Fibroblast of skin of left biceps (primary cell): ENCODE measurements around the gene PPP2R5C.

ENCODE experiments used
- DNase-seq, 2 experiments: peaks; one replicate each; pipeline ENCODE4 v3.0.0-alpha.2; 2013; ENCODE audit warnings: low read depth in 2 of 2

PPP2R5C gene

DNA sequence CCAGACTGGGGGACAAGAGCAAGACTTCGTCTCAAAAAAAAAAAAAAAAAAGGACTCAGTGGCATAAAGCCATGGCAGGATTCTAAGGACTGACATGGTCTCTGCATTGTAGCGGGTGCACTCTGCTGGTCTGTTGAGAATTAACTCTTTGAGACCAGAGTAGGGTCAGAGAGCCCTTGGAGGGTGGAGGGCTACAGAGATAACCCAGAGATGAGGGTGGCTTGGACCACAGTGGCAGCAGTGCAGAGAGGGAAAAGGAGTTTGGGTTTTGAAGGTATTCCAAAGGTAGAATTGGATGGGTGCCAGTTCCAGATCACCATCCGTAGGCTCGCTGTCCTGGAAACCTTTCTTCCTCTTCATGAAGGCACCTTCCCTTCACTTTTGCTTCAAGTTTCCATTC is 188.6 kb downstream of the PPP2R5C start:
- DNase-seq, result no peak

DNA sequence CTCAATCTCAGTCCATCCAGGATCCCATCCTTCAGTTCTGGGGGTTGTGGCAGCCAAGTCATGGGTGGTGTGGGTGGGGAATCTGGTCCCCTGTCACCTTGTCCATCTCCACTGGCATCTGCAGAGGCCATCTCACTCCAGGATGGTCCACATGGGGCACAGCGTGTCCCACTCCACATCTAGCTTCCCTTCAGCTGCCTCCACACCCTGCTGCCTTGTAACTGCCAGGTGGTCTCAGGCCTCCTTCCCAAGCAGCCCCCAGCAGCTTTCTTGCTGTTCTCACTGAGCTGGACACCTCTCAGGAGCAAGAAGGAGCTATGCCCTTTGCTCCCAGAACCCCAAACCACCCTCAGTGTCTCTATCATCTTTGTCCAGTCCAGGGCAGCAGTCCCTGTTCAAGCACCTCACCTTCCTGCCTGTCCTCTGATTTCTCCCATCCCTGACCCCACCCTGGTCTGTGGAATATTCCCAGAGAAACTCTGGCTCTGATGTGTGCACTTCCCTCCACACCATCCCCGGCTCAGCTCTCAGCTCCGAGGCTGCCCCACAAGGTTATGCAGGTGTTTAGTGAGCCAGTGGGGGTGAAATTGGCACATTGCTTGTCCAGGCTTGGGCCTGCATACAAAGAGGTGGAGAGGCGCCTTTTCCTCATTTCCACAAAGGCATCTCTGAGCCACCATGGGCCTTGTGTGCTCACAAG is 189.2 kb downstream of the PPP2R5C start:
- no peak for DNase-seq

DNA sequence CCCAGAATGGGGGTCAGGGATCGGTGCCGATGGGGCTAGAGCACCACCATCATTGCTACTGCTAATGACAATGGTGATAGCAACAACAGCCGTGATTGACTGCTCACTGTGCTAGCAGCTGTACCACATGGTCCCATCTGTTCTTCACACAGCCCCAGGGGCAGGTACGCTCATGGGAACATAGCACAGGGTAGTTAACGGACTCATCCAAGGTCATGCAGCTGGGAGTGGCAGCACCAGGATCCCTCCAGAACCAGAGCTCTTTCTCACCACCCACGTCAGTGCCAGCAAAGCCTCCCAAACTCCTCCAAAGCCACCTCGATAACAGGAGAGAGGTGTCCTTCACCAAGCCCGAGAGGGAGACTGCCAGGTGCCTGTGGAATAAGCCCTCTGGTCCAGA is 191.6 kb downstream of the PPP2R5C start:
- no peak for DNase-seq

GRCh38 chr14:101954501-101954900 is 193.0 kb downstream of the PPP2R5C start:
- DNase-seq, result no peak

DNA sequence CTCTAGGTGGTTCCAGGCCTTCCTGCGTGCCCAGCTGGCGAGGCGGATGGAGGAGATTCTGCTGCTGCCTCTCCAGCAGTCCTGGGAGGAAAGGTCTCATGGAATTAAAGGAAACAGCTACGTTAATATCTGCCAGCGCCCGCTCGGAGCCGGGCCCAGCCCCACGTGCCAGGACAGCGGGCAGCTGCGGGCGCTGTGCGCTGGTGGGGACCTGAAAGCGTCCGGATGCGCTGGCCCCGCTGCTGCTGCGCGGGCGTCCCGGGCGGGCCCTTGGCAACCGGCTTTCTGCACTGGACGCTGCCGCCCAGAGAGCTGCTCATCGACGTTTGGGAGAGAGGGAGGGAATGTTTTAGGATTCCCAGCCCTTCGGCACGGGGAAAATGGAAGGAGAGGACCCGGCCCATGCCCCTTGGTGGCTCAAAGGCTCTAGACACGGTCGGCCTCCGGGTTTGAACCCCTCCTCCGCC is 194.2 kb downstream of the PPP2R5C start:
- DNase-seq, result no peak

- DNase-seq, result no peak
These were observed 194.8 kb downstream of the PPP2R5C start for GRCh38 chr14:101956179-101956885.

DNA sequence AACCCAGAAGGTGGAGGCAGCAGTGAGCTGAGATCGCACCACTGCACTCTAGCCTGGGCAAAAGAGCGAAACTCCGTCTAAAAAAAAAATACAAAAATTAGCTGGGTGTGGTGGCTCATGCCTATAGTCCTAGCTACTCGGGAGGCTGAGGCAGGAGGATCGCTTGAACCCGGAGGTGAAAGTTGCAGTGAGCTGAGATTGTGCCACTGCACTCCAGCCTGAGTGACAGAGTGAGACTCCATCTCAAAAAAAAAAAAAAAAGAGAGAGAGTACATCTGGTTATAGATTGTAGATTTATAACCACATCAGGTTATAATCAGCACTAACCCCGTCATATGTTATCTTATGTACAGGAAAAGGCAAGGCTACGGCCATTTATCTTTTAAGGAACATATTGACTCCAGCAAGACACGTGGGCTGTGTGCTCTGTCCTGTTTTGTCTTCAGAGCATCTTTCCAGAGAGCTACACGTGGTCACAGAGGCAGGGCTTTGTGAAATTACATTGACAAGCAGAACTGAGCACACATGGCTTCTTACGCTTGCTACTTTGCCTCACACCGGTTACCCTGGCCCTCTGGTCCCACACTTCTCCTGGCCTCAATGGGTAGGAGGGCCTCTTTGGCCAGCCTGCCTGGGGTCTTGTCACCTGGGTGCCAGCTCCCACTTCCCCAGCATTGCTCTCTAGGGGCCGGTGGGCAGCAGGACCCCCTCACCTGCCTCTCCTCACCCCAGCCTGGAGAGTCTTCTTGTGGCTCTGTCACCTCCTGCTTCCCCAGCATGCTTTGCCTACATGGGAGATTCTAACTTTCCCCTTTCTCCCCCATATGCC is 196.1 kb downstream of the PPP2R5C start:
- DNase-seq, result no peak

DNA sequence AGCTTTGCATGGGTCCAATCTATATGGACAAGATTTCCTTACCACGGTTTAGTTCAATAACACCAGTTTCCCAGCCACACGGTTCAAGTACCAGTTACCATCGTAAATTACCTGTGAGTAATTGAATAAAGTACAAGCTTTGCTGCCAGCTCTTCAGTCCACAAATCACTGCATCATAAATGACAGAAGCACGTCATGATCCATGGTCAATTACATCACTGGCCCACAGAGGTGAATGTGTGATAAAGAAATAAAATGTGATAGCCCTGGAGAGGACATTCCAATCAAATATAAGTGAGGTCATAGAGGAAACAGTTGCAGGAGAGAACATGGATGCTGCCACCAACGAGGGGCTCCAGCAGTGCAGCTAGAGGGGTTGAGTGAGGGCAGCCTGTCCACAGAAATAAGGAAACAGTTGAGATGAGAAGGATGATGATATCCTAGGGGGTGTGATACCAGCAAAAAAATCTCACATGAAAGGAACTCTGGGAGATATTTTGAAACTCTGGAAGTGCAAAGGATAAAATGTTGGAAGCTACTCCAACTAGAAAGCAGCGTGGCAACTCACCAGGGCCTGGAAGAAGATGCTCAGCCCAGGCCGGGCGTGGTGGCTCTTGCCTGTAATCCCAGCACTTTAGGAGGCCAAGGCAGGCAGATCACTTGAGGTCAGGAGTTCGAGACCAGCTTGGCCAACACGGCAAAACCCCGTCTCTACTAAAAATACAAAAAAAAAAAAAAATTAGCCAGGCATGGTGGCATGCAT is 197.1 kb downstream of the PPP2R5C start:
- no peak for DNase-seq

DNA sequence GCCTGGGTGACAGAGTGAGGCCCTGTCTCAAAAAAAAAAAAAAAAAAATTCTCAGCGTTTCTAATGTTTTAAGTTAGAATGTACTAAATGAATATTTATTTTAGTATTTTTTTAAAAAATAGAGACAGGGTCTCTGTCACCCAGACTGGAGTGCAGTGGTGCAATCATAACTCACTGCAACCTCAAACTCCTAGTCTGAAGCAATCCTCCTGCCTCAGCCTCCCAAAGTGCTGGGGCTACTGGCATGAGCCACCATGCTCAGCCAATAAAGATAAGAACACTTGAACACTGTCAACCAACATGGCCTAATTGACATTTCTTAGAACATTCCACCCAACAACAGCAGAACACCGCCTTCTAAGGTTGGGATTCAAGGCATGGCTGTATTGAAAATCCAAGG is 197.8 kb downstream of the PPP2R5C start:
- DNase-seq, result no peak

GRCh38 chr14:101960225-101960624 is 198.7 kb downstream of the PPP2R5C start:
- no peak for DNase-seq

DNA sequence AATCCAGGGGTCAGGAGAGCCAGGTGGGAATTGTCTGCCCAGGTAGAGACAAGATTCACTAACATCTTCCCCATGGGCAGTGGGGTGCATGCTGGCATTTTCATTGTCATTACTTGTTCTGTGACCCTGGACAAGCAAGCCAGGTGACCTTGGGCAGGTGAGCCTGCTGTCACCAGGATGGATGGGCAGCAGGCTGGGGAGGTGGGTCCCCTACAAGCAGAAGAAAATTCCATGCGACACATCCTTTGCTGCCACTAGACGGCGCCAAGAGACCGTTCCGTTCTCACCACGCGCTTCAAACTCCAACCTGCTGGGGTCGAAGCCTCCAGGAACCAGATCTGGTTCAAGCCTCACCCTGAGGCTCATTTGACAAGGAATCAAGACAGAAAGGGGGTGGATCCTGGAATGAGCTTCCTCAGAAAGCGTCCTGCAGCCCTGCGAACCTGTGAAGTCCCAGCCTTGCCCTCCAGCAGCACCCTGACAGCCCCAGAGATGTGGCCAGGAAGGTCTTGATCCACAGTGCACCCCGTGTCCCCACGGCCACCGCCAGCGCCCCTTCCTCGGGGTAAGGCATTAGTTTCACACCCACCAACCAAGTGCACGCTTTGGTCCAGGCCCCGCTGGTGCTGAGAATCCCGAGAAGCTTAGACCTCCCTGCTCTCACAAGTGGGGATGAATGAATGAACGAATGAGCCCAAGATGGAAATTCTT is 199.7 kb downstream of the PPP2R5C start:
- DNase-seq, result no peak

GRCh38 chr14:101961746-101962502 is 200.4 kb downstream of the PPP2R5C start:
- no peak for DNase-seq

DNA sequence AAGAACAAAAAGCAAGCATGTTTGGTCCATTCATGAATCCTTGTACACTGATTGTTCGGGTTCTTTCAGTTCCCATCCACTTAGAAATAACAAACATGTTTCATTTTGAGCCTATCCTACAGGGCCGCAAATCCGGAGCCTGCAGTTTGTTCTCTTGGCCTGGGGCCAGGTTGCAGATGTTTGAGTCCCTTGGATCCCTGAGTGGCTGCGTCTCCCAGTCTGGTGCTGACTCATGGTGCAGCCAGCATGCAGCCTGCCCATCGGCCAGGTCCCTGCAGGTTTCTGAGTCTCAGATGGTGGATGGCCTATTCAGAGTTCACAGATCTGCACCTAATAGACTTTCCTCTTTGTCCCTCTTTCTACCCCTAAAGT is 201.0 kb downstream of the PPP2R5C start:
- DNase-seq, result peak; percentile 67 to 73

DNA sequence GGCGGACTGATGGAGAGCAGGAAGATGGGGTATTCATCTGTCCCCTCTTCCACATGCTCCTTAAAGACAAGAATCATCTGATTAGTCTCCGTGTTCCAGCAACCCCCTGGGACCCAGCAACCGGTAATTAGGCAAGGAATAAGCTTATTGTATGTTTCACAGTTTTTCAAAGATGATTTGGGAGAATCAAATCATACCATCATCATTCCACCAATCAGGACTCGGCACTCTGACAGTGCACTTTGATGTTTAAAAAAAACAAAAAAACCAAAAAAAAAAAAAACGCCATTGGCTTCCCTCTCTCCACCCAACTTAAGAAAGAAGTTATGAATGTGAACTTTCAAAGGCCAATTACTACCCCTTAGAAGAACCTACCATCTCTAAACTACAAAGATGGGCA is 201.5 kb downstream of the PPP2R5C start:
- no peak for DNase-seq

- no peak for DNase-seq
These were observed 202.3 kb downstream of the PPP2R5C start for GRCh38 chr14:101963656-101964296.

GRCh38 chr14:101964297-101965180 is 203.0 kb downstream of the PPP2R5C start, which contains the start of gene DYNC1H1:
TSS of gene DYNC1H1 (plus strand) at chr14:101964573. CDS start at chr14:101964692, 119 bp downstream.
- peak; percentile 78 to 83 for DNase-seq

DNA sequence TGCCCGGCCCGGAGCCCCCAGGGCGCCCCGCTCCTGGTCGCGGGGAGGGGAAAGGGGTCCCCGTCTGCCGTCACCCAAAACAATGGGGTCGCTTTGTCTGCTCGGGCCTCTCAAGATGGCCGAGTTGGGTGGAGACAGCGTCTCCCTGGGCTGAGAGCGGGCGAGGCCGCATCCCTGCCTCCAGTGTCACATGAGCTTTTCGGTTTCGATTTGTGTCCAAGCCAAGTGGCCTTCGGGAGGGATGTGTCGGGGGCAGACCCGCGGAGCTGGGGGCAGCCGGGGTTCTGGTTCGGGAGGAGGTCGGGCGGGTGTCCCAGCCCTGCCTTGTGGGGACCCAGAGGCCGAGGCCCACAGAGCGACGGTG is 203.7 kb downstream of the PPP2R5C start:
- DNase-seq, result no peak

DNA sequence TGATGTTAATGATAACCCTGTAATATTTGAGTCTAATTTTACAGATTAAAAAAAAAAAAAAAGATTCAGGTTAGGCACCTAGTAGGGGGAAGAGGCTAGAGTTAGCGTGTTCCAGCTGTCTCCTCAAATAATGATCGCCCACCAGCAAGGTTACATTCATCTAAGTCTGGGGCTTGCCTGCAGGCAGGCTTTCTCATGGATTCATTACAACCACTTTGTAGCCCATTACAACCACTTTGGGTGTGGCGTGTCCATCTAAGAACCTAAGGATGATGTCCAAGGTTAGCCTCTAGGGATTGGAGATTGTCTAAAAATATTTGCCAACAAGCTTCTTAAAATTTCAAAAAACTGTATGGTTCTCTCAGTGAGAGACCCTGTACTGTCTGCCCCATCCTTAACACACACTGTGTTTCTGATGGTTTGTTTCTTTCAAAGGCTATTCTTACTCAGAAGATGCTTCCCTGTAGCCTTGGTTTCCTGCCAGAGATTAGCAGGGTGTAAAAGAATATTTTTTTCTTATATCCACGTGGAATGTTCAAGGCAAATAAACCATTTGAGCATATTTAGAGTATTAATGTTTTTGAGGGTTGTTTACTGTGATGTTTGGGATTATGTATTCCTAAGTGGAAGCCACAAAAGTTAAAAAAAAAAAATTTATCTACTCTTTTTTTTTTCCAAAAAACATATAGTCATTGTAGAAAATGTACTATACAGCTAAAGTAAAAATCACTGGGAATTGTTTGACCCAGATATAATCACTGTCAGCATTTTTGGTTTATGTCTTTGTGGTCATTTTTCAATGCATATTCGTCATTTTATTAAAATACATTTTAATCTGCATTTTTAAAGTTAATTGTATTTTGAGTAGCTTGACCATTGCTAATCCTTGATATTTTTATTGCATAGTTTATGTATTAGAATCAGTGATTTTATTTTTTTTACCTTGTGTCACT is 204.5 kb downstream of the PPP2R5C start:
- DNase-seq, result no peak
